Neural progenitor cell (in vitro differentiated cells): ENCODE data around the gene TOX2. TPM values are rescaled to one million over a fixed set of nuclear protein-coding genes. Genes with fewer than 3 reads are reported as not detected.

Source experiments
- DNase-seq: peaks from one replicate; pipeline ENCODE4 v3.0.0-alpha.2; 2016; ENCODE audit warnings: low spot score
- H2AFZ ChIP-seq: fragments of 200-600 bp; sonication (generic); replicated peaks from 2 replicates; pipeline ENCODE4 v1.6.1; 2016; ENCODE audit warnings: antibody characterized with exemption
- H3F3A ChIP-seq: fragments of 200-600 bp; sonication (generic); 2 replicates; pipeline ENCODE4 v1.6.1; 2016; ENCODE audit warnings: antibody characterized with exemption, low read depth
- H3K27ac ChIP-seq: fragments of 200-600 bp; sonication (generic); 2 replicates; pipeline ENCODE4 v1.5.1; 2016; ENCODE audit warnings: mild to moderate bottlenecking
- H3K27me3 ChIP-seq: fragments of 200-600 bp; sonication (generic); 2 replicates; pipeline ENCODE4 v1.6.1; 2016; ENCODE audit warnings: mild to moderate bottlenecking, moderate library complexity
- H3K36me3 ChIP-seq: fragments of 200-600 bp; sonication (generic); 2 replicates; pipeline ENCODE4 v1.5.1; 2016
- H3K4me1 ChIP-seq: fragments of 200-600 bp; sonication (generic); 2 replicates; pipeline ENCODE4 v1.6.1; 2016; ENCODE audit warnings: mixed run types
- H3K4me2 ChIP-seq: fragments of 200-600 bp; sonication (generic); 2 replicates; pipeline ENCODE4 v1.6.1; 2016
- H3K4me3 ChIP-seq: fragments of 200-600 bp; sonication (generic); 2 replicates; pipeline ENCODE4 v1.5.1; 2016
- H3K79me2 ChIP-seq: fragments of 200-600 bp; sonication (generic); 2 replicates; pipeline ENCODE4 v1.6.1; 2016; ENCODE audit warnings: low read depth
- H3K9ac ChIP-seq: fragments of 200-600 bp; sonication (generic); 2 replicates; pipeline ENCODE4 v1.6.1; 2016
- H3K9me3 ChIP-seq: fragments of 200-600 bp; sonication (generic); 2 replicates; pipeline ENCODE4 v1.5.1; 2016; ENCODE audit warnings: low read depth
- H4K20me1 ChIP-seq: fragments of 200-600 bp; sonication (generic); 2 replicates; pipeline ENCODE4 v1.6.1; 2016; ENCODE audit warnings: low read depth
- H3K27ac Mint-ChIP-seq: 3 replicates; pipeline ENCODE4 v1.8.0; 2021; ENCODE audit warnings: mixed read lengths
- H3K27me3 Mint-ChIP-seq: 2 replicates; pipeline ENCODE4 v1.8.0; 2022; ENCODE audit warnings: low read depth, mild to moderate bottlenecking, inconsistent platforms, moderate library complexity, mixed read lengths; ENCODE audit not compliant: insufficient read depth
- H3K36me3 Mint-ChIP-seq: 3 replicates; pipeline ENCODE4 v1.8.0; 2021; ENCODE audit warnings: mixed read lengths
- H3K4me1 Mint-ChIP-seq: 3 replicates; pipeline ENCODE4 v1.8.0; 2021; ENCODE audit warnings: mixed read lengths
- H3K4me3 Mint-ChIP-seq: 3 replicates; pipeline ENCODE4 v1.8.0; 2021; ENCODE audit warnings: mild to moderate bottlenecking, moderate library complexity, mixed read lengths
- H3K9me3 Mint-ChIP-seq: 3 replicates; pipeline ENCODE4 v1.8.0; 2020; ENCODE audit warnings: mixed read lengths
- CTCF ChIP-seq: fragments of 200-600 bp; sonication (generic); IDR thresholded peaks from 2 replicates; pipeline ENCODE4 v1.5.1; 2017; ENCODE audit warnings: antibody characterized with exemption, mild to moderate bottlenecking
- EZH2 ChIP-seq: fragments of 200-600 bp; sonication (generic); IDR thresholded peaks from 2 replicates; pipeline ENCODE4 v1.6.1; 2017; ENCODE audit warnings: antibody characterized with exemption, mild to moderate bottlenecking, moderate library complexity
- EZH2phosphoT487 ChIP-seq: fragments of 200-600 bp; sonication (generic); IDR thresholded peaks from 2 replicates; pipeline ENCODE4 v1.6.1; 2017; ENCODE audit warnings: antibody characterized with exemption
- total RNA-seq: library from RNA; depleted of rRNA; stranded (reverse); fragments of >200 nt; gene quantifications from 2 replicates; pipeline ENCODE4 v1.2.3, GENCODE V29; 2015; ENCODE audit warnings: low replicate concordance

Gene TOX2
- total RNA-seq, 1 donor from 2014 or later: not detected

GRCh38 chr20:43948455-43948854 lies 33.8 kb downstream of the TOX2 start:
- peaks cover 5% of the 10 kb centered on the region for H3K4me1 ChIP-seq
- H3K36me3 ChIP-seq: no peaks in the 10 kb centered on the region
- Mint-ChIP-seq H3K27ac (no peak overlapping the region), H3K9me3 (no peaks in the 10 kb centered on the region), H3K36me3 (no peaks in the 10 kb centered on the region), H3K4me3 (no peak overlapping the region), H3K4me1 (peaks cover 29% of the 10 kb centered on the region), H3K27me3 (peaks cover 5% of the 10 kb centered on the region)
- H3K79me2 ChIP-seq: no peaks in the 10 kb centered on the region
- H3F3A ChIP-seq: no peaks in the 10 kb centered on the region
- H3K9ac ChIP-seq: no peak overlapping the region
- no peak overlapping the region for H3K27ac ChIP-seq
- H3K9me3 ChIP-seq: no peaks in the 10 kb centered on the region
- H4K20me1 ChIP-seq: no peaks in the 10 kb centered on the region
- no peak overlapping the region for H3K4me2 ChIP-seq
- no peak overlapping the region for H3K4me3 ChIP-seq
- TF ChIP-seq EZH2 (no peak), EZH2phosphoT487 (no peak), CTCF (no peak)
- DNase-seq: no peak
- H2AFZ ChIP-seq: no peak overlapping the region
- H3K27me3 ChIP-seq: no peaks in the 10 kb centered on the region

- Mint-ChIP-seq H3K36me3 (no peaks in the 10 kb centered on the region), H3K4me3 (no peak overlapping the region), H3K27ac (peak overlapping the region; percentile 6), H3K4me1 (peaks cover 32% of the 10 kb centered on the region), H3K27me3 (peaks cover 5% of the 10 kb centered on the region), H3K9me3 (no peaks in the 10 kb centered on the region)
- Histone ChIP-seq H3K9me3 (no peaks in the 10 kb centered on the region), H3K27me3 (no peaks in the 10 kb centered on the region), H3K36me3 (no peaks in the 10 kb centered on the region), H3K9ac (no peak overlapping the region), H2AFZ (no peak overlapping the region), H3K79me2 (no peaks in the 10 kb centered on the region), H3K4me1 (peaks cover 5% of the 10 kb centered on the region), H3K4me2 (no peak overlapping the region), H3F3A (no peaks in the 10 kb centered on the region), H3K4me3 (no peak overlapping the region), H4K20me1 (no peaks in the 10 kb centered on the region), H3K27ac (no peak overlapping the region)
- DNase-seq: no peak
- TF ChIP-seq EZH2phosphoT487 (no peak), CTCF (no peak), EZH2 (no peak)
Observed at GRCh38 chr20:43949248-43949647, 34.6 kb downstream of the TOX2 start.

- no peaks in the 10 kb centered on the region for H3K27me3 ChIP-seq
Observed at GRCh38 chr20:43949741-43950618, 35.3 kb downstream of the TOX2 start.

More at GRCh38 chr20:43949741-43950618, 35.3 kb downstream of the TOX2 start:
- no peaks in the 10 kb centered on the region for H4K20me1 ChIP-seq
- H3K4me3 Mint-ChIP-seq: no peak overlapping the region
- H3K4me3 ChIP-seq: no peak overlapping the region
- H3K79me2 ChIP-seq: no peaks in the 10 kb centered on the region
- H3K27ac Mint-ChIP-seq: peak overlapping the region; percentile 26
- no peak for DNase-seq
- H3K27ac ChIP-seq: no peak overlapping the region
- no peak overlapping the region for H3K4me2 ChIP-seq
- no peaks in the 10 kb centered on the region for H3K36me3 Mint-ChIP-seq
- peaks cover 38% of the 10 kb centered on the region for H3K4me1 Mint-ChIP-seq
- H3K9me3 Mint-ChIP-seq: no peaks in the 10 kb centered on the region
- TF ChIP-seq EZH2phosphoT487 (no peak), EZH2 (no peak), CTCF (no peak)
- H2AFZ ChIP-seq: no peak overlapping the region
- H3K36me3 ChIP-seq: no peaks in the 10 kb centered on the region
- H3K4me1 ChIP-seq: peaks cover 5% of the 10 kb centered on the region
- H3K9me3 ChIP-seq: no peaks in the 10 kb centered on the region
- H3K9ac ChIP-seq: no peak overlapping the region
- H3F3A ChIP-seq: no peaks in the 10 kb centered on the region
- H3K27me3 Mint-ChIP-seq: peaks cover 5% of the 10 kb centered on the region
